Renal cortical epithelial cell (primary cell): Measurements from ENCODE around the gene ATP6V0B. TPM values are rescaled to one million over a fixed set of nuclear protein-coding genes. Genes with fewer than 3 reads are reported as not detected.
A peak's percentile ranks its signal among the peaks of the same experiment; 100 is the strongest.

Source experiments
- DNase-seq: peaks from one replicate; pipeline ENCODE4 v3.0.0-alpha.2; 2011; ENCODE audit warnings: low read depth
- total RNA-seq: library from RNA; depleted of rRNA; stranded (reverse); fragments of >200 nt; gene quantifications from 2 replicates; pipeline ENCODE4 v1.2.3, GENCODE V29; 2014

Gene ATP6V0B
- total RNA-seq, 1 donor from 2014 or later, result 69.4 TPM

- no peak for DNase-seq
These were observed 10.1 kb downstream of the ATP6V0B start for GRCh38 chr1:43984855-43985254.

GRCh38 chr1:43985984-43986595 is 11.3 kb downstream of the ATP6V0B start:
- no peak for DNase-seq

- no peak for DNase-seq
These were observed 12.0 kb downstream of the ATP6V0B start for GRCh38 chr1:43986712-43987111.

GRCh38 chr1:43987159-43987902 is 12.6 kb downstream of the ATP6V0B start:
- peak; percentile 26 for DNase-seq

- DNase-seq, result no peak
These were observed 15.8 kb downstream of the ATP6V0B start for GRCh38 chr1:43990271-43991199.

- no peak for DNase-seq
These were observed 16.4 kb downstream of the ATP6V0B start for GRCh38 chr1:43991200-43991475.

GRCh38 chr1:43991476-43992231 is 16.9 kb downstream of the ATP6V0B start, which contains the start of gene CCDC24:
TSS of gene CCDC24 (plus strand) at chr1:43991599. CDS start at chr1:43991879, 280 bp downstream.
- DNase-seq, result peak; percentile 62

GRCh38 chr1:43992232-43992995 is 17.7 kb downstream of the ATP6V0B start:
- DNase-seq, result no peak

GRCh38 chr1:43993206-43993914 is 18.6 kb downstream of the ATP6V0B start:
- no peak for DNase-seq

GRCh38 chr1:43994071-43994470 is 19.3 kb downstream of the ATP6V0B start:
- no peak for DNase-seq

GRCh38 chr1:43994794-43995790 is 20.3 kb downstream of the ATP6V0B start:
- DNase-seq, result no peak

GRCh38 chr1:43995984-43996732 is 21.4 kb downstream of the ATP6V0B start:
- DNase-seq, result no peak

- no peak for DNase-seq
These were observed 22.0 kb downstream of the ATP6V0B start for GRCh38 chr1:43996733-43997115.

GRCh38 chr1:43997295-43997999 is 22.7 kb downstream of the ATP6V0B start:
- DNase-seq, result no peak

GRCh38 chr1:43998000-43998378 is 23.2 kb downstream of the ATP6V0B start:
- no peak for DNase-seq

- DNase-seq, result no peak
These were observed 24.7 kb downstream of the ATP6V0B start for GRCh38 chr1:43999455-43999854.

- peak; percentile 23 for DNase-seq
These were observed 25.4 kb downstream of the ATP6V0B start for GRCh38 chr1:44000122-44000665.
